Colonic mucosa (tissue), 4 donors: ENCODE measurements around the gene CCRL2. TPM values are rescaled to one million over a fixed set of nuclear protein-coding genes. Genes with fewer than 3 reads are reported as not detected.
"Not testable (repeated sequence)": the region's sequence is repeated elsewhere in the genome, so short reads cannot be mapped to it uniquely, and the experiment has no call there.

ENCODE experiments used
- DNase-seq: peaks from one replicate; pipeline ENCODE4 v3.0.0-alpha.2; 2020
- H3K27ac ChIP-seq: fragments of 200-600 bp; one replicate; pipeline ENCODE4 v1.8.0; 2021
- H3K27me3 ChIP-seq: fragments of 200-600 bp; one replicate; pipeline ENCODE4 v1.8.0; 2021
- H3K36me3 ChIP-seq: fragments of 200-600 bp; one replicate; pipeline ENCODE4 v1.8.0; 2021
- H3K4me1 ChIP-seq: fragments of 200-600 bp; one replicate; pipeline ENCODE4 v1.8.0; 2021; ENCODE audit warnings: mild to moderate bottlenecking
- H3K4me3 ChIP-seq: fragments of 200-600 bp; one replicate; pipeline ENCODE4 v1.8.0; 2021
- H3K9ac ChIP-seq, 2 donors: one replicate each; pipeline ENCODE4 v1.7.0; 2013; ENCODE audit warnings: control low read depth in 2 of 2, low read depth in 2 of 2, low read length in 2 of 2
- H3K9me3 ChIP-seq: fragments of 200-600 bp; one replicate; pipeline ENCODE4 v1.8.0; 2021
- intact Hi-C: fragments of 100-400 bp; cut with DNase I; formaldehyde crosslinking; loops from one replicate; pipeline ENCODE4 v1.14.1; 2022
- total RNA-seq, 2 donors: library from RNA; stranded (reverse); fragmentation: NEBNext Ultra II Directional in 1 of 2; extraction: Animal tissue kit (Norgen Biotek cat#: 25700) in 1 of 2; gene quantifications; one replicate each; pipeline ENCODE4 v1.2.1, GENCODE V29; 2021
- TF ChIP-seq, protein P1 (sequence below): fragments of 200-600 bp; IDR thresholded peaks from one replicate; pipeline ENCODE4 v1.8.0; 2022; ENCODE audit warnings: antibody characterized with exemption, mild to moderate bottlenecking
- donor health status: healthy.
- donor health status: DM: no; HTN: no; CAD: no.
- donor health status: DM: no; HTN: no; CAD: no.

Gene CCRL2
- total RNA-seq, 2 donors from 2014 or later, result 10.9 to 17.6 TPM

DNA sequence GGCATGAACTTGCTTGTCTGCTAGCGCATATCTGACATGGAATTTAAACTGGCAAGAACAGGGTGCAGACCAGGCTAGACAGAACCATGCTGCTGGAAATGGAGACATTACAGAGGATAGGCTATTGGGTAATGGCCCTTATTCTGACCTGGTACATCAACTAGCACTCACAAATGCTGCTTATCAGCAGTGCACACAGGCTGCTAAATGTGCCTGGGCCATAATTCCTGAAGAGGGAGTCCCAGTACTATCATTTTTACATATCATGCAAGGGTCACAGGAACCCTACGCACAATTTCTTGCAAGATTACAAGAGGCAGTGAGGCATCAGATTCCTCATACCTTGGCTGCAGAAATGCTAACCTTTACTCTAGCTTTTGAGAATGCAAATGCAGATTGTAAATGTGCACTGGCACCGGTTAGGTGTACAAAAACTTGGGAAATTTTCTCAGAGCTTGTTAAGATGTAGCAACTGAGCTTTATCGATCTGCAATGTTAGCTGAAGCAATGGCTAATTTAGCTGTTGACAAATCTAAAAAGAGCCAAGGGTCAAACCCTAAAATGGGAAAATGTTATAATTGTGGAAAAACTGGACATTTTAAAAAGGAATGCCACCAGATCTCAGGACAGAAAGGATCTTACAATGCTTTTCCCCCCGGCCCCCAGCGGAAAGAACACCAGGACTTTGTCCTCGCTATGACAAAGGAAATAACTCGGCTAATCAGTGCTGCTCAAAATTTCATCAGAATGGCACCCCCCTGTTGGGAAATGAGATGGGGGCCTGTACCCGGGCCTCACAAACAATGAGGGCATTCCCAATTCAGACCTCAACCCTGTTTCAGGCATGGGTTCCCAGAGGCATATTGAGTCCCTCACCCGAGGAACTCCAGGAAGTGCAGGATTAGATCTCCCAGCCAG, 21.1 kb downstream of the CCRL2 start:
- H3K9me3 ChIP-seq, result no peaks in the 10 kb centered on the region
- no peaks in the 10 kb centered on the region for H3K36me3 ChIP-seq
- H3K9ac ChIP-seq, result peak overlapping the region in 1 of 2 donors; percentile 0
- no peaks in the 10 kb centered on the region for H3K4me1 ChIP-seq
- DNase-seq, result no peak
- H3K27me3 ChIP-seq, result no peaks in the 10 kb centered on the region
- TF ChIP-seq, protein P1, sequence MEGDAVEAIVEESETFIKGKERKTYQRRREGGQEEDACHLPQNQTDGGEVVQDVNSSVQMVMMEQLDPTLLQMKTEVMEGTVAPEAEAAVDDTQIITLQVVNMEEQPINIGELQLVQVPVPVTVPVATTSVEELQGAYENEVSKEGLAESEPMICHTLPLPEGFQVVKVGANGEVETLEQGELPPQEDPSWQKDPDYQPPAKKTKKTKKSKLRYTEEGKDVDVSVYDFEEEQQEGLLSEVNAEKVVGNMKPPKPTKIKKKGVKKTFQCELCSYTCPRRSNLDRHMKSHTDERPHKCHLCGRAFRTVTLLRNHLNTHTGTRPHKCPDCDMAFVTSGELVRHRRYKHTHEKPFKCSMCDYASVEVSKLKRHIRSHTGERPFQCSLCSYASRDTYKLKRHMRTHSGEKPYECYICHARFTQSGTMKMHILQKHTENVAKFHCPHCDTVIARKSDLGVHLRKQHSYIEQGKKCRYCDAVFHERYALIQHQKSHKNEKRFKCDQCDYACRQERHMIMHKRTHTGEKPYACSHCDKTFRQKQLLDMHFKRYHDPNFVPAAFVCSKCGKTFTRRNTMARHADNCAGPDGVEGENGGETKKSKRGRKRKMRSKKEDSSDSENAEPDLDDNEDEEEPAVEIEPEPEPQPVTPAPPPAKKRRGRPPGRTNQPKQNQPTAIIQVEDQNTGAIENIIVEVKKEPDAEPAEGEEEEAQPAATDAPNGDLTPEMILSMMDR, result no peak
- peak overlapping the region; percentile 81 for H3K27ac ChIP-seq
- intact Hi-C loops, result no loop called here
- H3K4me3 ChIP-seq, result no peak overlapping the region

DNA sequence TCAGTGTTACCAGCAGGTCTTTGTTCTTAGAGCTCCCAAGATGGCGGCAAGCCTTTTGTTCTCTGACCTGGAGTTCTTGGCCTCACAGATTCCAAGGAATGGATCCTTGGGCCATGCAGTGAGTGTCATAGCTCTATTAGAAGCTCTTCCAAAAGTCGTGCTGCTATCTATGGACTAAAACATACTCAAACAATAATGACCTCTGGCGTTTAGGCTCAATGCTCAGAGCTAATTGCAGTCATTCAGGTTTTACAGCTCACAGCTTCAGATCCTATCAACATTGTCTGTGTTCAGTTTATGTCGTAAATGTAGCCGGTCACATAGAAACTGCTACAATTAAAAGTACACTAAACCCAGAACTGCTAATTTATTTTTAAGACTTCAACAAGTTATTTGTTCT, 22.2 kb downstream of the CCRL2 start:
- Histone ChIP-seq H3K9ac (no peak overlapping the region), H3K4me3 (no peak overlapping the region), H3K4me1 (no peaks in the 10 kb centered on the region), H3K9me3 (no peaks in the 10 kb centered on the region), H3K27ac (peak overlapping the region; percentile 81), H3K36me3 (no peaks in the 10 kb centered on the region), H3K27me3 (no peaks in the 10 kb centered on the region)
- TF ChIP-seq, protein P1, result no peak
- intact Hi-C loops, result no loop called here
- DNase-seq, result no peak

DNA sequence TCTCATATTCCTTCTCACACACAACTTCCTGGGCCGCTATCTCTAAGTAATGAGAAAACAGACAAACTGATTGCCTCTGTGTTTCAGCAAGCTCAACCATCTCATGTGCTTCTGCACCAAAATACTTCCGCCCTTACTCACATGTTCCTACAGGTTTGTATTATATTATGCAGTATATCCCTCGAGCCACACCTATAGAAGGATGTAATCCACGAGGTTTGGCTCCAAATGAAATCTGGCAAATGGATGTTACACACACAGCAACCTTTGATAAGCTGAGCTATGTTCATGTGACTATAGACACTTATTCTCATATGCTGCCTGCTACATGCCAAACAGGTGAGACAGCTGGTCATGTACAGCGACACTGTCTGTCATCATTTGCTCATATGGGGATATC, 22.6 kb downstream of the CCRL2 start:
- Histone ChIP-seq H3K9me3 (no peaks in the 10 kb centered on the region), H3K9ac (peak overlapping the region in 1 of 2 donors; percentile 5), H3K4me1 (no peaks in the 10 kb centered on the region), H3K36me3 (no peaks in the 10 kb centered on the region), H3K27me3 (no peaks in the 10 kb centered on the region), H3K27ac (peak overlapping the region; percentile 81), H3K4me3 (no peak overlapping the region)
- peak; percentile 44 for DNase-seq
- TF ChIP-seq, protein P1, result no peak
- intact Hi-C loops, result no loop called here

DNA sequence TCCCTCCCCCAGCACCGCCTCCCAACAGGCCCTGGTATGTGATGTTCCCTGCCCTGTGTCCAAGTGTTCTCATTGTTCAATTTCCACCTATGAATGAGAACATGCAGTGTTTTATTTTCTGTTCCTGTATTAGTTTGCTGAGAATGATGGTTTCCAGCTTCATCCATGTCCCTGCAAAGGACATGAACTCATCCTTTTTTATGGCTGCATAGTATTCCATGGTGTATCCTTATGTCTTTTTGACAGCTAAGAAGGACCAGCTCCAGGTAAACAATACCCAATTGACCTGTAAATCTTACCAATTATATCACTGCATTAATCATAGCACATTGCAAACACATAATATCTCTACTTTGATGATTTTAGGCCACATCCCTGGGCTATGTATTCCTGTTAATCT, 23.8 kb downstream of the CCRL2 start:
- H3K4me3 ChIP-seq, H3K27me3 ChIP-seq, H3K36me3 ChIP-seq, H3K9me3 ChIP-seq, H3K9ac ChIP-seq, H3K27ac ChIP-seq, intact Hi-C loops, H3K4me1 ChIP-seq, DNase-seq: not testable (repeated sequence)

DNA sequence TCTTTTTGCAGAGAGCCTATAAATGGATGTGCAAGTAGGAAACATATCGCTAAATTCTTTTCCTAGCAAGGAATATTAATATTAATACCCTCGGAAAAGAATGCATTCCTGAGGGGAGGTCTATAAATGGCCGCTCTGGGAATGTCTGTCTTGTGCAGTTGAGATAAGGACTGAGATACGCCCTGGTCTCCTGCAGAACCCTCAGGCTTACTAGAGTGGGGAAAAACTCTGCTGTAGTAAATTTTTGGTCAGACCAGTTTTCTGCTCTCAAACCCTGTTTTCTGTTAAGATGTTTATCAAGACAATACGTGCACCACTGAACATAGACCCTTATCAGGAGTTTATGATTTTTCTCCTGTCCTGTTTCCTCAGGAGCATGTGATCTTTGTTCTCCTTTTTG, 24.8 kb downstream of the CCRL2 start:
- intact Hi-C loops, H3K27ac ChIP-seq, H3K27me3 ChIP-seq, H3K4me3 ChIP-seq, H3K9ac ChIP-seq, H3K36me3 ChIP-seq, H3K9me3 ChIP-seq, H3K4me1 ChIP-seq, DNase-seq: not testable (repeated sequence)

DNA sequence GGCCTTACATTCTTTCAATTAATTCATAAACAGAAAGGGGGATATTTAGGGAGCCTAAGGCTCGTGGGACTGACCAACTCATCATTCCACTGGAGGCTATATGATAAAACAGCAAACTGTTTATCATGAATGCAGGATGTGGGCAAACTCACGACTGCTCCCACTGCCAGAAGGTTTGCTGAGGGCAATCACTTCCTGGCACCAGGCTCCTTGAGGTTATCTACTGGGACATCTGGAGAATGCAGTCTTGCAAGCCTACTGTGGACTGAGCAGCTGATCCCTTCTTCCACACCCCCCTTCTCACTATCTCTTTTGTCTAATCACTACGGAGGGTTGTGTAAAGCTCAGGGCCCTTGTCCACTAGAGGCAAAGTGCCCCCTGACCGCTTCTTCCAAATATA, 26.1 kb downstream of the CCRL2 start:
- H3K9me3 ChIP-seq, H3K9ac ChIP-seq, H3K4me3 ChIP-seq, intact Hi-C loops, H3K4me1 ChIP-seq, H3K27me3 ChIP-seq, H3K27ac ChIP-seq, DNase-seq, H3K36me3 ChIP-seq: not testable (repeated sequence)

DNA sequence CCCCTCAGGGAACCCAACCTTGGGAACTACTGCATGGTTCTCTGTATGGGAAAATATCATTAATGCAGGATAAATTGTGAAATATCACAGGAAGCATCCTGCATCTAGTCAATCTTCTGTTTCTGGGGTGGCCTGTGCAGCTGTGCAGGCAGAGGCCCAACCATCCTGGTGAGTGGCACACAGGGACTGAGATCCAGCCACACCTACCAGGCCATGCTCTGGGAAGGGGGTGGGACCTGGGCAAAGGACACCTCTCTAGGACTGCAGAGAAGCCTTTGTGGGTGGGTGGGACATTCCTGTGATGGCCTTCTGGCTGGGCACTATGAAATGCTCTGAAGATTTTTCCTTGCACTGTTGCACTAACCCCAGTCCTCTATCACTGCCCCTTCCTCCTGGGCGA, 26.8 kb downstream of the CCRL2 start:
- H3K4me1 ChIP-seq, result no peaks in the 10 kb centered on the region
- H3K9me3 ChIP-seq, result no peaks in the 10 kb centered on the region
- no peaks in the 10 kb centered on the region for H3K27me3 ChIP-seq
- intact Hi-C loops, result no loop called here
- H3K4me3 ChIP-seq, result no peak overlapping the region
- H3K36me3 ChIP-seq, result no peaks in the 10 kb centered on the region
- TF ChIP-seq, protein P1, result no peak
- H3K9ac ChIP-seq, result no peak overlapping the region
- no peak overlapping the region for H3K27ac ChIP-seq
- no peak for DNase-seq
